HCT116 (cell line): ENCODE data around the gene TENM4. TPM values are rescaled to one million over a fixed set of nuclear protein-coding genes. Genes with fewer than 3 reads are reported as not detected.

ENCODE experiments used
- ATAC-seq: fragments of 200-7000 bp; cut with Tn5 transposase; 2 replicates; pipeline ENCODE4 v1.9.1; 2020; ENCODE audit warnings: mild to moderate bottlenecking, moderate library complexity
- BruUV-seq: library from RNA; stranded (reverse); fragments of 400-500 nt; replicated peaks from 2 replicates; lab custom pipeline; 2021; lab: Mats Ljungman, UMichigan
- CTCF ChIA-PET: fragments of 300-600 bp; sonication (Branson Sonifier 250); formaldehyde crosslinking; loops from one replicate; lab custom pipeline; 2021; ENCODE audit warnings: antibody characterized with exemption; lab: Charles Lee
- POLR2A ChIA-PET: fragments of 300-600, 350-600 bp; sonication (Branson Sonifier 250); formaldehyde crosslinking; loops from one replicate; lab custom pipeline; 2021; ENCODE audit warnings: antibody characterized with exemption; lab: Charles Lee
- RAD21 ChIA-PET, 2 experiments: fragments of 300-600 bp; sonication (Branson Sonifier 250); formaldehyde crosslinking; loops; one replicate each; lab custom pipeline; 2023; ENCODE audit warnings: low total read pairs in 2 of 2; ENCODE audit not compliant: uncharacterized antibody in 2 of 2, unreplicated experiment in 2 of 2, low non-redundant PET in 1 of 2; lab: Charles Lee
- DNase-seq: peaks from one replicate; pipeline ENCODE4 v3.0.0-alpha.2; 2010; ENCODE audit warnings: low read depth, low spot score
- H2AFZ ChIP-seq: fragments of 200-600 bp; shearing (Covaris generic), sonication (generic); 2 replicates; pipeline ENCODE4 v1.6.1; 2017; ENCODE audit warnings: low read depth, mixed run types, mixed read lengths, antibody characterized with exemption, low read length; ENCODE audit not compliant: poor library complexity, severe bottlenecking
- H3K27ac ChIP-seq: 2 replicates; pipeline ENCODE4 v1.5.1; 2012; ENCODE audit warnings: low read depth, low read length
- H3K27me3 ChIP-seq: fragments of 200-600 bp; sonication (generic); 2 replicates; pipeline ENCODE4 v1.6.1; 2016; ENCODE audit warnings: mixed run types, low read length, mixed read lengths; ENCODE audit not compliant: insufficient read depth
- H3K36me3 ChIP-seq, 2 experiments: fragments of 200-500 bp in 1 of 2; fragments of 200-600 bp in 1 of 2; sonication (Bioruptor generic) in 1 of 2; sonication (generic) in 1 of 2; 2 replicates each; pipeline versions ENCODE4 v1.5.1 to v1.6.1; 2014 to 2016; ENCODE audit warnings: low read length in 2 of 2, inconsistent platforms in 1 of 2, mixed read lengths in 1 of 2, mixed run types in 1 of 2; ENCODE audit not compliant: insufficient read depth in 2 of 2, control insufficient read depth in 1 of 2
- H3K4me1 ChIP-seq, 2 experiments: fragments of 200-600 bp in 1 of 2; sonication (generic) in 1 of 2; 2 replicates each; pipeline versions ENCODE4 v1.5.1 to v1.6.1; 2012 to 2017; ENCODE audit warnings: low read length in 2 of 2, inconsistent platforms in 1 of 2, mild to moderate bottlenecking in 1 of 2, mixed read lengths in 1 of 2, mixed run types in 1 of 2, moderate library complexity in 1 of 2; ENCODE audit not compliant: insufficient read depth in 2 of 2, control insufficient read depth in 1 of 2
- H3K4me2 ChIP-seq: fragments of 200-600 bp; sonication (generic); 2 replicates; pipeline ENCODE4 v1.6.1; 2017; ENCODE audit warnings: mixed run types, low read length, mixed read lengths
- H3K4me3 ChIP-seq, 2 experiments: fragments of 200-600 bp in 1 of 2; sonication (generic) in 1 of 2; replicated peaks in 1 of 2; 2 replicates each; pipeline ENCODE4 v1.5.1; 2011 to 2016; ENCODE audit warnings: low read length in 2 of 2, control low read depth in 1 of 2, low read depth in 1 of 2, mild to moderate bottlenecking in 1 of 2, mixed read lengths in 1 of 2, mixed run types in 1 of 2
- H3K79me2 ChIP-seq: fragments of 200-600 bp; sonication (generic); 2 replicates; pipeline ENCODE4 v1.6.1; 2017; ENCODE audit warnings: mild to moderate bottlenecking, mixed run types, low read length, moderate library complexity, mixed read lengths; ENCODE audit not compliant: insufficient read depth
- H3K9ac ChIP-seq: fragments of 200-600 bp; sonication (generic); 2 replicates; pipeline ENCODE4 v1.6.1; 2016; ENCODE audit warnings: low read length, mixed read lengths
- H3K9me2 ChIP-seq: fragments of 200-600 bp; sonication (generic), shearing (Covaris generic); 2 replicates; pipeline ENCODE4 v1.6.1; 2017; ENCODE audit warnings: mixed run types, mild to moderate bottlenecking, moderate library complexity; ENCODE audit not compliant: insufficient read depth
- H3K9me3 ChIP-seq, 2 experiments: fragments of 200-500 bp in 1 of 2; fragments of 200-600 bp in 1 of 2; sonication (Bioruptor generic) in 1 of 2; sonication (generic) in 1 of 2; 2 replicates each; pipeline ENCODE4 v1.6.1; 2014 to 2017; ENCODE audit warnings: low read length in 2 of 2, mixed read lengths in 2 of 2, inconsistent platforms in 1 of 2, low read depth in 1 of 2, mild to moderate bottlenecking in 1 of 2, mixed run types in 1 of 2, moderate library complexity in 1 of 2; ENCODE audit not compliant: control insufficient read depth in 1 of 2, insufficient read depth in 1 of 2
- H4K20me1 ChIP-seq: fragments of 200-600 bp; sonication (generic), shearing (Covaris generic); 2 replicates; pipeline ENCODE4 v1.6.1; 2017; ENCODE audit warnings: mixed run types, mild to moderate bottlenecking, moderate library complexity; ENCODE audit not compliant: insufficient read depth
- CBX3 ChIP-seq: IDR thresholded peaks from 2 replicates; pipeline ENCODE4 v1.6.1; 2012; ENCODE audit warnings: low read depth
- EGR1 ChIP-seq: IDR thresholded peaks from 2 replicates; pipeline ENCODE4 v1.6.1; 2012; ENCODE audit warnings: low read depth
- ELF1 ChIP-seq: IDR thresholded peaks from 2 replicates; pipeline ENCODE4 v1.6.1; 2012; ENCODE audit warnings: low read depth, borderline replicate concordance
- FOSL1 ChIP-seq: IDR thresholded peaks from 2 replicates; pipeline ENCODE4 v1.6.1; 2012; ENCODE audit warnings: low read depth
- POLR2A ChIP-seq: IDR thresholded peaks from 2 replicates; pipeline ENCODE4 v1.7.0; 2011; ENCODE audit warnings: borderline replicate concordance; ENCODE audit not compliant: insufficient read depth, insufficient read length; ENCODE audit errors: extremely low read depth
- POLR2AphosphoS5 ChIP-seq: IDR thresholded peaks from 2 replicates; pipeline ENCODE4 v1.6.1; 2011; ENCODE audit warnings: mild to moderate bottlenecking, low read depth, low read length, moderate library complexity
- SP1 ChIP-seq: IDR thresholded peaks from 2 replicates; pipeline ENCODE4 v1.6.1; 2012; ENCODE audit warnings: low read depth
- SRF ChIP-seq: IDR thresholded peaks from 2 replicates; pipeline ENCODE4 v1.6.1; 2012; ENCODE audit warnings: low read depth
- TCF7L2 ChIP-seq: IDR thresholded peaks from 2 replicates; pipeline ENCODE4 v1.7.0; 2011; ENCODE audit warnings: borderline replicate concordance, inconsistent platforms; ENCODE audit not compliant: insufficient read depth, insufficient read length; ENCODE audit errors: extremely low read depth
- YY1 ChIP-seq: IDR thresholded peaks from 2 replicates; pipeline ENCODE4 v1.6.1; 2011; ENCODE audit warnings: low read length, low read depth, moderate library complexity, mild to moderate bottlenecking; ENCODE audit not compliant: insufficient replicate concordance; ENCODE audit errors: extremely low read depth
- ZFX ChIP-seq: fragments of 450-650 bp; IDR thresholded peaks from 2 replicates; pipeline ENCODE4 v1.6.1; 2017
- intact Hi-C: fragments of 100-400 bp; cut with micrococcal nuclease; formaldehyde crosslinking; loops from 2 replicates; pipeline ENCODE4 v1.10.0; 2022
- total RNA-seq: library from RNA; stranded (reverse); gene quantifications from one replicate; pipeline ENCODE4 v1.2.1, GENCODE V29; 2021; ENCODE audit not compliant: unreplicated experiment
- TF ChIP-seq, protein P1 (sequence below): IDR thresholded peaks from 2 replicates; pipeline ENCODE4 v1.6.1; 2012
- TF ChIP-seq, protein P2 (sequence below): IDR thresholded peaks from 2 replicates; pipeline ENCODE4 v1.6.1; 2012
- TF ChIP-seq, protein P3 (sequence below), 3 experiments: fragments of 200-600 bp in 1 of 3; sonication (generic) in 1 of 3; IDR thresholded peaks in 2 of 3; conservative IDR thresholded peaks in 1 of 3; 2 replicates each; pipeline ENCODE4 v1.5.1; 2012 to 2017; ENCODE audit warnings: low read depth in 2 of 3, low read length in 2 of 3, antibody characterized with exemption in 1 of 3, borderline replicate concordance in 1 of 3, control low read depth in 1 of 3, mild to moderate bottlenecking in 1 of 3, mixed read lengths in 1 of 3, mixed run types in 1 of 3, moderate library complexity in 1 of 3; ENCODE audit not compliant: insufficient read depth in 1 of 3

The TENM4 gene
- total RNA-seq, 1 experiment from 2014 or later, result 0.05 TPM

DNA sequence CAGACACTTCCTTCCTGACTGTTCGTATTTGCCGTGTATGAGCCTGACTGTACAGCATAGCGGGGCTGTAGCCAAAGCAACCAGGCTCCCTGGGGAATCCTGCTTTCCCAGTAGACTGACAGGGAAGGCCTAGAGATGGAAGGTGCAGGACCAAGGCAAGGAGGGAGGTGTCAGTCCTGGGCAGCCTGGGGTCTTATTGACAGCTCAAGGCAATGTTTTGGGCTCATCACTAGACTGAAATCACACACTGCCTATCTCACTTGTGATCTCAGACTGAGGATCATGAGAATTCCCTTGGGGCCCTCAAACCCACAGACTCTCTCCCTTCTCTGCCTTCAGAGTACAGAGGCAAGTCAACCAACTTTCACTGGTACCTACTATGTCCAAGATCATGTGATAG lies 519.3 kb downstream of the TENM4 start:
- Histone ChIP-seq H3K4me2 (no peak overlapping the region), H3K9me2 (no peaks in the 10 kb centered on the region), H3K27me3 (peaks cover 55% of the 10 kb centered on the region), H4K20me1 (no peaks in the 10 kb centered on the region), H3K36me3 (no peaks in the 10 kb centered on the region), H3K27ac (no peak overlapping the region), H3K4me1 (no peaks in the 10 kb centered on the region), H3K9me3 (no peaks in the 10 kb centered on the region), H2AFZ (no peak overlapping the region), H3K4me3 (no peak overlapping the region), H3K79me2 (no peaks in the 10 kb centered on the region), H3K9ac (no peak overlapping the region)
- ChIA-PET RAD21 (no interaction called here), POLR2A (no interaction called here), CTCF (interaction anchor here (0.7 kb wide), 1 partner anchor 276 kb away, joined by 3 read pairs; no protein-coding TSS in a partner anchor)
- BruUV-seq, result no TSS peak
- no peak for DNase-seq
- no peak for ATAC-seq
- intact Hi-C loops, result no loop called here
- no peak for TF ChIP-seq ELF1
- TF ChIP-seq, protein P1, sequence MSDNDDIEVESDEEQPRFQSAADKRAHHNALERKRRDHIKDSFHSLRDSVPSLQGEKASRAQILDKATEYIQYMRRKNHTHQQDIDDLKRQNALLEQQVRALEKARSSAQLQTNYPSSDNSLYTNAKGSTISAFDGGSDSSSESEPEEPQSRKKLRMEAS, result no peak
- no peak for TF ChIP-seq EGR1
- TF ChIP-seq TCF7L2, result no peak
- TF ChIP-seq, protein P2, sequence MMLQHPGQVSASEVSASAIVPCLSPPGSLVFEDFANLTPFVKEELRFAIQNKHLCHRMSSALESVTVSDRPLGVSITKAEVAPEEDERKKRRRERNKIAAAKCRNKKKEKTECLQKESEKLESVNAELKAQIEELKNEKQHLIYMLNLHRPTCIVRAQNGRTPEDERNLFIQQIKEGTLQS, result no peak
- no peak for TF ChIP-seq SRF
- TF ChIP-seq YY1, result no peak

DNA sequence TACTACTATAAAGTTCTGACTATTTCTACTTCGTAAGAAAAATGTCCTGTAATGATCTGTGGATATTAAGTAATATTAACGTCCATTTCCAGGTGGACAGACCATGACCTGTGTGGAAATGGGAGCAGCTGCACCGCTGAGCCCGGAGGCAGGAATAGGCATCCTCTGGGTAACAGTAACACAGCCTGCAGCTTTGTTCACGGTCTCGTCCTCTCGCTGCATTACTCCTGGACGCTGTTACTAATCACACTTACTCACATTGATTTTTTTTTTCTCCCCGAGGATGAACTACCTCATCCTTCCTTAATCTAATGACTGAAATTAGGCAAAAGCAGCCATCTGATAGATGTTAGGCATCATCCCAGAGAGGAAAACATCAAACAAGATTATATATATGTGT lies 520.5 kb downstream of the TENM4 start:
- Histone ChIP-seq H3K27ac (no peak overlapping the region), H3K9ac (no peak overlapping the region), H3K4me2 (no peak overlapping the region), H3K4me1 (no peaks in the 10 kb centered on the region), H3K79me2 (no peaks in the 10 kb centered on the region), H4K20me1 (no peaks in the 10 kb centered on the region), H2AFZ (no peak overlapping the region), H3K9me3 (no peaks in the 10 kb centered on the region), H3K36me3 (no peaks in the 10 kb centered on the region), H3K4me3 (no peak overlapping the region), H3K27me3 (peaks cover 63% of the 10 kb centered on the region), H3K9me2 (no peaks in the 10 kb centered on the region)
- intact Hi-C loops, result no loop called here
- BruUV-seq, result no TSS peak
- ATAC-seq, result no peak
- RAD21 ChIA-PET, result no interaction called here
- POLR2A ChIA-PET, result no interaction called here
- TF ChIP-seq SP1, result no peak
- no peak for TF ChIP-seq CBX3
- no peak for TF ChIP-seq FOSL1
- no peak for TF ChIP-seq SRF
- no peak for TF ChIP-seq EGR1
- no peak for TF ChIP-seq ZFX
- no peak for TF ChIP-seq POLR2A
- TF ChIP-seq POLR2AphosphoS5, result no peak
- TF ChIP-seq, protein P3, sequence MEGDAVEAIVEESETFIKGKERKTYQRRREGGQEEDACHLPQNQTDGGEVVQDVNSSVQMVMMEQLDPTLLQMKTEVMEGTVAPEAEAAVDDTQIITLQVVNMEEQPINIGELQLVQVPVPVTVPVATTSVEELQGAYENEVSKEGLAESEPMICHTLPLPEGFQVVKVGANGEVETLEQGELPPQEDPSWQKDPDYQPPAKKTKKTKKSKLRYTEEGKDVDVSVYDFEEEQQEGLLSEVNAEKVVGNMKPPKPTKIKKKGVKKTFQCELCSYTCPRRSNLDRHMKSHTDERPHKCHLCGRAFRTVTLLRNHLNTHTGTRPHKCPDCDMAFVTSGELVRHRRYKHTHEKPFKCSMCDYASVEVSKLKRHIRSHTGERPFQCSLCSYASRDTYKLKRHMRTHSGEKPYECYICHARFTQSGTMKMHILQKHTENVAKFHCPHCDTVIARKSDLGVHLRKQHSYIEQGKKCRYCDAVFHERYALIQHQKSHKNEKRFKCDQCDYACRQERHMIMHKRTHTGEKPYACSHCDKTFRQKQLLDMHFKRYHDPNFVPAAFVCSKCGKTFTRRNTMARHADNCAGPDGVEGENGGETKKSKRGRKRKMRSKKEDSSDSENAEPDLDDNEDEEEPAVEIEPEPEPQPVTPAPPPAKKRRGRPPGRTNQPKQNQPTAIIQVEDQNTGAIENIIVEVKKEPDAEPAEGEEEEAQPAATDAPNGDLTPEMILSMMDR (IDR thresholded peaks at IDR 0.05 in 2 of 3, conservative IDR thresholded peaks at IDR 0.05 in 1 of 3; ENCODE audit: borderline replicate concordance in 1 of 3, insufficient read depth in 1 of 3, low read depth in 2 of 3, low read length in 2 of 3), result no peak
- no peak for DNase-seq
- CTCF ChIA-PET, result no interaction called here
